Stomach (tissue), 4 donors: ENCODE results near the gene C7orf57.

Source experiments
- CTCF ChIP-seq, 7 experiments: fragments of 450-650 bp in 4 of 7; fragments of 200-600 bp in 3 of 7; sonication (generic) in 3 of 7; IDR thresholded peaks; one replicate each; pipeline ENCODE4 v1.5.1; 2016 to 2019; ENCODE audit warnings: antibody characterized with exemption in 7 of 7, control low read depth in 2 of 7, mild to moderate bottlenecking in 1 of 7
- POLR2A ChIP-seq, 4 donors: fragments of 450-650 bp; IDR thresholded peaks; one replicate each; pipeline ENCODE4 v1.6.1; 2016; ENCODE audit warnings: antibody characterized with exemption in 4 of 4, control low read depth in 2 of 4, mild to moderate bottlenecking in 1 of 4, moderate library complexity in 1 of 4
- POLR2AphosphoS5 ChIP-seq, 3 donors: sonication (generic); formaldehyde crosslinking; IDR thresholded peaks; one replicate each; pipeline ENCODE4 v1.6.1; 2016; ENCODE audit warnings: antibody characterized with exemption in 3 of 3

- TF ChIP-seq CTCF (IDR thresholded peaks at IDR 0.05) (no peak), POLR2AphosphoS5 (IDR thresholded peaks at IDR 0.05) (no peak), POLR2A (IDR thresholded peaks at IDR 0.05) (no peak)
Measured at GRCh38 chr7:48101352-48101751, 66.0 kb downstream of the C7orf57 start.
